Caco-2 (cell line): ENCODE results near the gene HTR3C. TPM values are rescaled to one million over a fixed set of nuclear protein-coding genes. Genes with fewer than 3 reads are reported as not detected.

Experiments
- BruUV-seq: library from RNA; stranded (reverse); fragments of 400-500 nt; replicated peaks from 2 replicates; lab custom pipeline; 2021; lab: Mats Ljungman, UMichigan
- CTCF ChIA-PET: fragments of 300-600 bp; sonication (Branson Sonifier 250); formaldehyde crosslinking; loops from one replicate; lab custom pipeline; 2022; ENCODE audit warnings: antibody characterized with exemption; lab: Charles Lee
- POLR2A ChIA-PET: fragments of 300-600 bp; sonication (Branson Sonifier 250); formaldehyde crosslinking; loops from one replicate; lab custom pipeline; 2022; ENCODE audit warnings: antibody characterized with exemption; lab: Charles Lee
- DNase-seq, 2 experiments: peaks; one replicate each; pipeline versions ENCODE4 v3.0.0 to v3.0.0-alpha.2; 2020 to 2022
- H3K27me3 ChIP-seq: replicated peaks from 2 replicates; pipeline ENCODE4 v1.6.0; 2011; ENCODE audit warnings: low read length; ENCODE audit not compliant: control insufficient read depth, insufficient read depth
- H3K36me3 ChIP-seq: 2 replicates; pipeline ENCODE4 v1.5.1; 2011; ENCODE audit warnings: low read length; ENCODE audit not compliant: control insufficient read depth, insufficient read depth
- H3K4me1 ChIP-seq: fragments of 250-450 bp; sonication (Bioruptor Pico); 2 replicates; pipeline ENCODE4 v1.5.1; 2020; ENCODE audit warnings: mild to moderate bottlenecking
- H3K4me3 ChIP-seq: 2 replicates; pipeline ENCODE4 v1.5.1; 2011; ENCODE audit warnings: low read depth, mild to moderate bottlenecking, control low read depth, low read length
- H3K9me3 ChIP-seq: fragments of 250-450 bp; sonication (Bioruptor Pico); 2 replicates; pipeline ENCODE4 v1.5.1; 2020; ENCODE audit warnings: mild to moderate bottlenecking, moderate library complexity
- H3K27ac Mint-ChIP-seq: one replicate; pipeline ENCODE4 v1.8.0; 2022; ENCODE audit warnings: mixed read lengths; ENCODE audit not compliant: unreplicated experiment
- H3K27me3 Mint-ChIP-seq: one replicate; pipeline ENCODE4 v1.8.0; 2022; ENCODE audit warnings: mixed read lengths; ENCODE audit not compliant: insufficient read depth, unreplicated experiment
- H3K36me3 Mint-ChIP-seq: one replicate; pipeline ENCODE4 v1.8.0; 2022; ENCODE audit warnings: mild to moderate bottlenecking, mixed read lengths; ENCODE audit not compliant: insufficient read depth, unreplicated experiment
- H3K4me1 Mint-ChIP-seq: one replicate; pipeline ENCODE4 v1.8.0; 2022; ENCODE audit warnings: low read depth, mixed read lengths; ENCODE audit not compliant: unreplicated experiment
- H3K4me3 Mint-ChIP-seq: one replicate; pipeline ENCODE4 v1.8.0; 2022; ENCODE audit warnings: mild to moderate bottlenecking, moderate library complexity, mixed read lengths; ENCODE audit not compliant: unreplicated experiment
- H3K9me3 Mint-ChIP-seq: one replicate; pipeline ENCODE4 v1.8.0; 2022; ENCODE audit warnings: mixed read lengths; ENCODE audit not compliant: unreplicated experiment
- intact Hi-C: fragments of 100-400 bp; cut with micrococcal nuclease; formaldehyde crosslinking; loops from one replicate; pipeline ENCODE4 v1.10.0; 2022; ENCODE audit not compliant: unreplicated experiment
- total RNA-seq: library from RNA; stranded (reverse); gene quantifications from 2 replicates; pipeline ENCODE4 v1.2.3, GENCODE V29; 2022
- TF ChIP-seq, protein P1 (sequence below), 2 experiments: fragments of 200-600 bp in 1 of 2; IDR thresholded peaks; 1 replicate in 1 of 2; 2 replicates in 1 of 2; pipeline versions ENCODE4 v1.5.1 to v1.8.0; 2011 to 2022; ENCODE audit warnings: antibody characterized with exemption in 1 of 2, control low read depth in 1 of 2, inconsistent platforms in 1 of 2, low read depth in 1 of 2, low read length in 1 of 2, mild to moderate bottlenecking in 1 of 2, moderate library complexity in 1 of 2; ENCODE audit not compliant: insufficient read depth in 1 of 2, severe bottlenecking in 1 of 2, unreplicated experiment in 1 of 2

The HTR3C gene
- total RNA-seq, 1 experiment from 2014 or later: not detected

- H3K4me3 Mint-ChIP-seq: no peak overlapping the region
- intact Hi-C loops: no loop called here
- DNase-seq: no peak
- no peak overlapping the region for H3K27ac Mint-ChIP-seq
- Histone ChIP-seq H3K36me3 (no peaks in the 10 kb centered on the region), H3K9me3 (peaks cover 10% of the 10 kb centered on the region), H3K27me3 (no peaks in the 10 kb centered on the region), H3K4me3 (no peak overlapping the region), H3K4me1 (no peaks in the 10 kb centered on the region)
- ChIA-PET CTCF (no interaction called here), POLR2A (no interaction called here)
- no peaks in the 10 kb centered on the region for H3K4me1 Mint-ChIP-seq
- TF ChIP-seq, protein P1, sequence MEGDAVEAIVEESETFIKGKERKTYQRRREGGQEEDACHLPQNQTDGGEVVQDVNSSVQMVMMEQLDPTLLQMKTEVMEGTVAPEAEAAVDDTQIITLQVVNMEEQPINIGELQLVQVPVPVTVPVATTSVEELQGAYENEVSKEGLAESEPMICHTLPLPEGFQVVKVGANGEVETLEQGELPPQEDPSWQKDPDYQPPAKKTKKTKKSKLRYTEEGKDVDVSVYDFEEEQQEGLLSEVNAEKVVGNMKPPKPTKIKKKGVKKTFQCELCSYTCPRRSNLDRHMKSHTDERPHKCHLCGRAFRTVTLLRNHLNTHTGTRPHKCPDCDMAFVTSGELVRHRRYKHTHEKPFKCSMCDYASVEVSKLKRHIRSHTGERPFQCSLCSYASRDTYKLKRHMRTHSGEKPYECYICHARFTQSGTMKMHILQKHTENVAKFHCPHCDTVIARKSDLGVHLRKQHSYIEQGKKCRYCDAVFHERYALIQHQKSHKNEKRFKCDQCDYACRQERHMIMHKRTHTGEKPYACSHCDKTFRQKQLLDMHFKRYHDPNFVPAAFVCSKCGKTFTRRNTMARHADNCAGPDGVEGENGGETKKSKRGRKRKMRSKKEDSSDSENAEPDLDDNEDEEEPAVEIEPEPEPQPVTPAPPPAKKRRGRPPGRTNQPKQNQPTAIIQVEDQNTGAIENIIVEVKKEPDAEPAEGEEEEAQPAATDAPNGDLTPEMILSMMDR (IDR thresholded peaks at IDR 0.05; ENCODE audit: insufficient read depth in 1 of 2, low read depth in 1 of 2, low read length in 1 of 2, severe bottlenecking in 1 of 2, unreplicated experiment in 1 of 2): no peak
- no peaks in the 10 kb centered on the region for H3K36me3 Mint-ChIP-seq
- no peaks in the 10 kb centered on the region for H3K9me3 Mint-ChIP-seq
- BruUV-seq: no TSS peak
- peaks cover 3% of the 10 kb centered on the region for H3K27me3 Mint-ChIP-seq
Observed at GRCh38 chr3:184097556-184097955, 44.7 kb downstream of the HTR3C start.

DNA sequence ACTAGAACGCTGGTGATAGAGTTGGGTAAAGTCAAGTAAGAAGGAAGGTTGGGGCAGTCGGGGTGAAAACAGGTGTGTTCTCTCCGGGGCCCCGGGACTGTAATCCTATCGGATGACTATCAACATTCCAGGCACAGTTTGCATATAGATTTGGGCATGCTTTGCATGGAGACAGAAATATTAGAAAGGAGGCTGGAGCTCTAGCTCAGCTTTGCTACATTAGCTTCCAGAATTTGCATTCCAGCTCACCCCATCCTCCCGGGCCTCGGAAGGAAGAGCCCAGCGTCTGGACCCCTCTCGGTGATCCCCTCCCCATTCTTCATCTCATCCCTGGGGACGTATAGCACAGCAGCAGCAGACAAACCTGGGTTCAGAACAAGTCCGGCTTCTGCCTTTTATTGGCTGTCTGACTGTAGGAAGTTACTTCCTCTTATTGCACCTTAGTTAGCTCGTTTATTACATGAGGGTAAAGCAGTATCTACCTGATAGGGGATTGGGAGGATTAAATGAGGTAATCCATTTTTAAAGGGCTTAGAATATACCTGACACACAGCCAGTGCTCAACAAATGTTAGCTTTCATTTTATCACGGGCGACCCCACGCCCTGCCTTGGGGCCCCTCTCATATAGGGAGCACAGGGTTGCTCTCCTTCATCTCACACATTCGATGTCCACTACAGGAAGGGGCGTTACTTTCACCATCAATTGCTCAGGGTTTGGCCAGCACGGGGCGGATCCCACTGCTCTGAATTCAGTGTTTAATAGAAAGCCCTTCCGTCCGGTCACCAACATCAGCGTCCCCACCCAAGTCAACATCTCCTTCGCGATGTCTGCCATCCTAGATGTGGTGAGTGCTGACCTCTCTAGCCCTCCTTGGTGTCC is 47.2 kb downstream of the HTR3C start:
- TF ChIP-seq, protein P1 (IDR thresholded peaks at IDR 0.05; ENCODE audit: insufficient read depth in 1 of 2, low read depth in 1 of 2, low read length in 1 of 2, severe bottlenecking in 1 of 2, unreplicated experiment in 1 of 2): no peak

More for the DNA sequence above, 47.2 kb downstream of the HTR3C start:
- H3K27me3 Mint-ChIP-seq: peaks cover 3% of the 10 kb centered on the region
- no peaks in the 10 kb centered on the region for H3K27me3 ChIP-seq
- DNase-seq: no peak
- no TSS peak for BruUV-seq
- CTCF ChIA-PET: interaction anchor here (0.7 kb wide), 1 partner anchor 305 kb away, joined by 3 read pairs; no protein-coding TSS in a partner anchor
- H3K4me1 Mint-ChIP-seq: no peaks in the 10 kb centered on the region
- POLR2A ChIA-PET: interaction anchor here (1.2 kb wide), 1 partner anchor 82 kb away, joined by 6 read pairs; the partner anchor contains the start of gene ABCC5
- no peak overlapping the region for H3K4me3 ChIP-seq
- H3K36me3 ChIP-seq: no peaks in the 10 kb centered on the region
- H3K9me3 ChIP-seq: no peaks in the 10 kb centered on the region
- H3K9me3 Mint-ChIP-seq: no peaks in the 10 kb centered on the region
- no peaks in the 10 kb centered on the region for H3K4me1 ChIP-seq
- no peak overlapping the region for H3K4me3 Mint-ChIP-seq
- H3K36me3 Mint-ChIP-seq: no peaks in the 10 kb centered on the region
- intact Hi-C loops: no loop called here
- H3K27ac Mint-ChIP-seq: no peak overlapping the region

Other genes starting within 250 kb of the HTR3C start
- gene MAP6D1, start 227.5 kb upstream of the HTR3C start, total RNA-seq: 2.9 and 5.1 TPM in 2 replicates
- gene PARL, start 168.2 kb upstream of the HTR3C start, total RNA-seq: 91.3 and 97.0 TPM in 2 replicates
- 21.3 and 22.4 TPM in 2 replicates for gene ABCC5, start 35.2 kb upstream of the HTR3C start, total RNA-seq
- not detected in 2 replicates for gene HTR3D, start 21.3 kb upstream of the HTR3C start, total RNA-seq
- not detected in 2 replicates for gene HTR3E, start 44.0 kb downstream of the HTR3C start, total RNA-seq
- gene EIF2B5, start 82.3 kb downstream of the HTR3C start, total RNA-seq: 43.8 and 52.9 TPM in 2 replicates
- gene DVL3, start 102.3 kb downstream of the HTR3C start, total RNA-seq: 83.9 and 86.7 TPM in 2 replicates
- gene AP2M1, start 121.8 kb downstream of the HTR3C start, total RNA-seq: 202 and 214 TPM in 2 replicates
- gene ABCF3, start 133.2 kb downstream of the HTR3C start, total RNA-seq: 68.8 and 69.8 TPM in 2 replicates
- gene VWA5B2, start 176.5 kb downstream of the HTR3C start, total RNA-seq: 0.79 and 1.6 TPM in 2 replicates
- 73.4 and 74.9 TPM in 2 replicates for gene ALG3, start 195.9 kb downstream of the HTR3C start, total RNA-seq
- 12.1 and 13.1 TPM in 2 replicates for gene EEF1AKMT4, start 196.6 kb downstream of the HTR3C start, total RNA-seq
- 0.46 and 0.66 TPM in 2 replicates for gene CAMK2N2, start 208.5 kb downstream of the HTR3C start, total RNA-seq
- gene ECE2, start 223.0 kb downstream of the HTR3C start, total RNA-seq: not detected in 2 replicates
- 285 and 294 TPM in 2 replicates for gene PSMD2, start 246.2 kb downstream of the HTR3C start, total RNA-seq